HG02588 (cell line): Measurements from ENCODE around the gene KRT222.

Experiments
- ATAC-seq: cut with Tn5 transposase; IDR thresholded peaks from one replicate; pipeline ENCODE4 v1.9.1; 2021; ENCODE audit warnings: mild to moderate bottlenecking, moderate library complexity; ENCODE audit not compliant: unreplicated experiment

KRT222 gene

GRCh38 chr17:40659911-40660310 is 5.1 kb downstream of the KRT222 start:
- ATAC-seq, result no peak

GRCh38 chr17:40658396-40658795 is 6.6 kb downstream of the KRT222 start:
- ATAC-seq, result no peak

DNA sequence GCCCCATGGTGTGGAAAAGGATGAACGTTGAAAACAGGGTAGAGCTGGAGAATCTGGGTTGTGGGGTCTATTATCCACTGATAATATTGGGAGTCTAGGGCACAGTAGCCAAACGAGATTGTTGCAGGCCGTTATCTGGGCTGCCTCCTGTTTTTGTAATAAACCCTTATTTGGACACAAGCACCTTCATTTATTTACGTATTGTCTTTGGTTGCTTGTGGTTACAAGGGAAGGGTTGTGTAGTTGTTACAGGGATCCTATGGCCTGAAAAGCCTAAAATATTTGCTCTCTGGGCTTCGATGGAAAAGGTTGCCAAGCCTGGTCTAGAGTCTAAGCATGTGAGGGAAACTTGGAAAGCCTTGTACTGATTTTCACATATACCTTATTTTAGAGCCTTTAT is 13.0 kb downstream of the KRT222 start:
- no peak for ATAC-seq

- ATAC-seq, result no peak
Observed at GRCh38 chr17:40648384-40648968, 16.5 kb downstream of the KRT222 start.

DNA sequence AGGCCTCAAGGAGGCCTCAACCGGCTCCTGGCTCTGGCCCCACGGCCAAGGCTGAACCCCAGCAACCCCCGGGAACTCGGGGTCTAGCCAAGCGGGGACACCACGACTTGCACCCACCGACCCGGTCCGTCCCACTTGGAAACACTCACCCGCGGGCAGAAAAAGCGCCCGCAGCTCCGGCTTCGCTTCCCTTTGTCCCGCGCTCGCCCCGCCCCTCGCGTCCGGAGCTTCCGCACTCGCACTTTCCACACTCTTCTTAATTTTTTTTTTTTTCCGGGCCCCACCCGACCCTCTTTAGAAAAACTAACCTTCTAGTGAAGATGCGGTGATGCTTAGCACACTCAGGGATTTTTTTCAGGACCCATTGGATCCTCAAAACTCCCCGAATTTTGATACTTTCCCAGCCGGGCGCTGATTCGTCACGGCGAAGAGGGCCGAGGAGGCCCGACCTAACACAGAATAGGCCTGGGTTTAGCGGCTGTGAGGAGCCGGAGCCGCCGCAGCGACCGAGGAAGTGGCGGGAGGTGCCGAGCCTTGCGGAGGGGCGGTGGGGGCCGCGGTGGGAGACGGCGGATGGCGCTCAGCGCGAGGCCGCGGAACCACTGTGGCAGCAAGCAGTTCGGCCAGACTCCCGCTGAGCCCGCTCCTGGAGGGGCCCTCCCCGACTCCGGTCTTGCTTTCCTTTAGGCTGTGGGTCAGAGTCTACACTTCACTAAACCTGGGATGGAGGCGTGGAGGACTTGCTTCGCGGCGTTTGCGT is 17.2 kb downstream of the KRT222 start, which contains the start of gene SMARCE1:
SMARCE1 (minus strand) TSS at position 195 of the 760 bp plus-strand sequence. CDS start 2,016 bp downstream, outside the sequence.
- peak; percentile 52 for ATAC-seq

- no peak for ATAC-seq
Observed at GRCh38 chr17:40646791-40647623, 18.0 kb downstream of the KRT222 start.

DNA sequence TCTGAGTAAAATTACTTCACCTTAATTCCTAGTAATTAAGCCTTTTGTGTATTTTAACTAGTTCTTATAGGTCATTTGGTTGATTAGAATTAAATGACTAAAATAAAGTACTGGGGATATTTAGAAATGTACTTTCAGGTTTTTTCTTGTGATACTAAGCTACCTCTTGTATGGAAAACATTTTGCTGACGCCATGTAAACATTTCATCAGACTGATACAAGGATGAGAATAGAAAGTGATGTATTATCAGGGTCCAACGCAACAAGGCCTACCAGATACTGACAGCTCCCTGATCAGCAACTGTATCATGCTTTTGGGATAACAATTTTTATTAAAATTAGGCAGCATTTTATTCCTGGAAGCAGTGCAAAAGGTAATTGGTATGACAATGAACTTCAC is 19.0 kb downstream of the KRT222 start:
- ATAC-seq, result no peak

DNA sequence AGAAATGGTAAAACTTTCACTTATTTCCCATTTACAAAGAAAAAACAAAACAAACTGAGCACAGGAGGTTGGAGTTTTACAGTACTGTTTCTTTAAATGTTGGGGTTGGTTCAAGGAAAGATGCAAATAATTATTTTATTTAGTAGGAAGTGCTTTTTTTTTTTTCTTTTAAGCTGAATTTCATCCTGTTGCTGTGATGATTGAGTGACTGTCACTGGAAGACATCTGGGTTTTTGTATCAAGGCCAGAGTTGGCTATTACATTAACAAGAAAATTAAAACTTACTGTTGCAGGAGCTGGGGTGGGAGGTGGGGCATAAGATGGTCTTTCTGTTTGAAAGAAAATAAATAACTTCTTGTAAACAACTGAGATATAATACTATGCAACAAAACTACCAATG is 19.7 kb downstream of the KRT222 start:
- no peak for ATAC-seq

GRCh38 chr17:40637931-40638330 is 27.0 kb downstream of the KRT222 start:
- ATAC-seq, result no peak

- no peak for ATAC-seq
Observed at GRCh38 chr17:40633871-40634270, 31.1 kb downstream of the KRT222 start.

DNA sequence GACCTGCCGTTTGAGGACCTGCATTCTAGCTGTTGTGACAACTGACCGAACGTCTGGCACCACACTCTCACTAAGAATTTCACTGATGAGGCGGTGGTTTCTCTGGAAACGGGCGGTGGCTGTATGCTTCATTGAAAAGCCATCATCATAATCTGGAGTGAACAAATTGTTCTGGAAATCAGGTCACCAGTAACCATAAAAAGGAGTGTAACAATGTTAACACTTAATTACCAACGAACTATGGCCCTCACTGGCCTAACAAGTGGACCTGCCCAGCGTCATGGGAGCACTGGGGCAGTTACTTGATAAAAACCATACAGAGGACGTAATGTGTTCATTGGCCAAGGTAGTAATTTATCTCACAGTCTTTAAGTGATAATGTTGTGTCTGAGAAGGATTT is 32.8 kb downstream of the KRT222 start:
- ATAC-seq, result no peak

GRCh38 chr17:40629842-40630241 is 35.1 kb downstream of the KRT222 start:
- ATAC-seq, result no peak

DNA sequence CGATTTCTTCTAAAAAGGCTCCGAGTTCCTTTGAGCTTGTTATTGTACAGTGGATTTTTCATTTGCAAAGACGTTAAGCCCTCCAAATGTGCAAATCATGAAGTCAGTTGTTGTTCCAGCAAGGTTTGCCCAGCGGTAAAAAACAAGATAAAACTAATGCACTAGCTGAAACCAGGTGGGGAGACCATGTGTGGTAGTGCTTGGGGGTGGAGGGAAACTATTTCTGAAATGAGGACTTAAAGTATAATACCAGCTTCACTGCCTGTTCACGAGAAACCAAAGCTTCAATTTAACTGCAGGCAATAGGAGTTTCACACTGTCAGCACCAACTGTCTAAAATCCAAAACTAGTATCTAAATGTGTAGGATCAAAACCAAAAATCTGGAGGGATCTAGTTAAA is 39.7 kb downstream of the KRT222 start:
- ATAC-seq, result no peak

DNA sequence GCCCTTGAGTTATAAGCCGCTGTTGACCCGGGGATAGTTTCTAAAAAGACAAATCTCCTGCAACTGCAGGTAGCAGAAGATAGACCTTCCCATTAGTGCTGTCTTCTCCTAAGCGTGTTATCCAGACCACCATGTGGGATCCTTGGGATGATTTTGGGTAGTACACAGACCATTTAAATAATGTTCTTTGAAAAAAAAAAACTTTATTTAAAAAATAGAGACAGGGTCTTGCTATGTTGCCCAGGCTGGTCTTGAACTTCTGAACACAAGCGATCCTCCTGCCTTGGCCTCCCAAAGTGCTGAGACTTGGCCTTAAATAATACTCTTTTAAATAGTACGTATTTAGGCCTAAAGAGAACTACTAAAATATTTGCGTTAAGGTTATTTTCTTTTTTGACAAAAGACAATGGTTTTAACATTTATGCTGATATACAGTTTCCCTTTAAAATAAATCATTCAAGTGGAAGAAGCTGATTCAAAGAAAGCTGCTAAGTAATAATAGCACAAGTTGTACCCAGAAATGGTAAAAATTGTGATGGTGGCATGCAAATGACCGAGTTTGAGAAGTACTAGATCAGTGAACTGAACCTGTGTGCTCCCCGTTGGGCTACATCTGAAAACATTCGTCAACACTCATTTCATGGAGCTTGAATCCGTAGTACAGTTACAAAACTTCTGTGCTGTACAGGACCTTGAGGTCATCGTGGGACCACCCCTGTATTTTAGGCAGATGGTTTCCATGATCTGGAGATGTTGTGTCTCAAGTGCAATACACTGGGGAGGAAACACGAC is 41.4 kb downstream of the KRT222 start:
- ATAC-seq, result no peak

DNA sequence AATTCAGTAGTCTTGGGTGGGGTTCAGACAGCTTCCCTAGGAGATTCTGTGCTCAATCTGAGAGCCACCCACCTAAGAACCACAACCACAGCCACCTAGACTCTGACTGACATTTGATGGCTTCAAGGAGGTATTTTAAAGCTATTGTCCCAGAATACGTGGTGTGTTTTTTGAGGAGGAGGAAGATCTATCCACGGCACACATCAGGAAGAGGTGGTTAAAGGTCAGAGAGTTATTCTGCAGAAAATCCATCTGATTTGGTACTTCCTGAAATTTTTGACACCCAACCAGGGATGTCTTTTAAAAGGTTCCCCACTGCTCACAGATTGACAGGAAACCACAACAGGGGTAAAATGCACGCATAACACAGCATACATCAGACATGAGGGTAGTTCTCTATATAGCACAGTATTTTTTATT is 42.5 kb downstream of the KRT222 start:
- no peak for ATAC-seq

DNA sequence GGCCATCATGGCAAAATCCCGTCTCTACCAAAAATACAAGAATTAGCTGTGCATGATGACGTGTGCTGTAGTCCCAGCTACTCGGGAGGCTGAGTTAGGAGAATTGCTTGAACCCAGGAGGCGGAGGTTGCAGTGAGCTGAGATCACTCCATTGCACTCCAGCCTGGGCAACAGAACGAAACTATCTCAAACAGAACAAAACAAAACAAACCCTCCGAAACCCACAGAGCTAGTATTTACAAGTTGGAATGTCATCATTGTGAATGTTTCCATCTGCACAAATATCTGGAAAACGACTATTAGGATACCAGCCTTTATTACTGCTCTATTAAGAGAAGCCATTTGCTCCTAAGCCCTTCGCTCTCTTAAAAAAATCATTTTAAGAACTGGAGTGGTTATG is 43.4 kb downstream of the KRT222 start:
- ATAC-seq, result no peak

- no peak for ATAC-seq
Observed at GRCh38 chr17:40621019-40621418, 44.0 kb downstream of the KRT222 start.

DNA sequence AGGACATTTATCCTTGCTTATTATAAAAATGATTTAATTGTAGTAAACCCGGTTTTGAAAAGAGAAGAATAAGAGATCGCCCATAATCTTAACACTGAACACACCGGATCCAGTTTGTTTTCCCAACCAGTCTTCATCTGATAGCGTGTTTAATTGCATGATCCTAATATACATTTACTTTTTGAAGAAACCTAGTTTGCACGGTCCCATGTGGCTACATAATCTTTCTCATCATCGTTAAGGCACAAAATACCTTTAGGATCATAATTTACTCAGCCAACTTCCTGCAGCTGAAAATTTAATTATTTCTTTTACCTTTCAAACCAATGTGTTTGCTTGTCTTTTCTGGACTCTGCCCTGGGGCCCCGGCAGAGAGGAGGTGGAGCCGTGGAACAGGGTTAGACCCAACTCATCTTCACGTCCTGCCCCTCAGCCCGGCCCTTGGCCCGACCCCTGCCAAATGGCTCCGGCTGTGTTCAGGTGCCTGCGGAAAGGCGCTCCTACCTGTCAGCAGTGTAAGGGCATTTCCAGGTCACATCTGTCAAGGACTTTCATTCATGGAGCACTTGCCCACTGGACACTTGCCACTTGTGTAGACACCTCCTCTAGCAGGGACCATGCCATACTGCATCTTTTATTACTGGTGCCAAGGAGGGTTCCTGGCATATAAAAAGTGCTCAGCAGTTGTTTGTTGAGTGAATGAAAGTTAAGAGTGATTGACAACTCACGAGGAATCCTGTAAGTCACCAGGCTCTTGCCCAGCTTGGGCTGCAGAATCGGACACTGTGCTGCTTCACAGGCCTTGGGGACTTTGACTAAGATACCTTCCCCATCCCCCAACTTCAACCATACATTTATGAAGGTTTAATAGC is 46.0 kb downstream of the KRT222 start:
- no peak for ATAC-seq

DNA sequence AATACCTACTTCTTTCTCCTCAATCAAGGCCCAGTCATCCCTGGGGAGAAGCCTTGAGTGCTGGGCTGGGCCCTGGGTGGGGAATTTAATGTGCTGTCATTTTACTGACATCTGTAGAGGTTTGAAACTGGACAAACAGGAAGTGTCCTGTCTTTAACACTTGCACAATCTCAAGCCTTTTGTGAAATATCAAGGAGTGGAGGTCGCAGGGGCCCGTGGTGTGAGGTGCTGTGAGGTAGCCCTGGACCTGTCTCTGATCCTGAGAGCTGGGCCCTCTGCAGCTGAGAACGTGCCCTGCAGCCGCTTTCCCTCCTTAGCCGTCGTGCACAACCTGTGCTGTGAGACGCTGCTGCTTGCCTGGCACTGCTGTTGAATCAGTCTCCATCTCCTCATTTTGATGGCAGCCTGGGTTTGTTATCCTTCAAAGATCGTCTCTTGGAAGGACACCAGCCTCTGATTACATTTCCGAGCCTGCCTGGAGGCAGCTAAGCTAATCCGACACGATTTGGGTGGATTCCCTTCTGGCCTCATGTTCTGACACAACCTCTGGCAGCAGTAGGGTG is 47.2 kb downstream of the KRT222 start:
- ATAC-seq, result no peak

GRCh38 chr17:40616592-40616991 is 48.4 kb downstream of the KRT222 start:
- no peak for ATAC-seq
